HEK293 (cell line): ENCODE measurements around the gene FAM13B.

Source experiments
- CTCF ChIP-seq: fragments of 450-650 bp; formaldehyde crosslinking; IDR thresholded peaks from 2 replicates; pipeline ENCODE4 v1.5.1; 2016; ENCODE audit warnings: missing biosample characterization, missing genetic modification characterization
- HOXC10 ChIP-seq: sonication (generic); formaldehyde crosslinking; IDR thresholded peaks from 2 replicates; pipeline ENCODE4 v1.8.1; 2023; ENCODE audit warnings: mild to moderate bottlenecking, missing genetic modification reagents
- REST ChIP-seq: fragments of 450-650 bp; formaldehyde crosslinking; IDR thresholded peaks from 2 replicates; pipeline ENCODE4 v1.5.1; 2016; ENCODE audit warnings: missing biosample characterization, missing genetic modification characterization
- ZBTB11 ChIP-seq: fragments of 450-650 bp; formaldehyde crosslinking; conservative IDR thresholded peaks from 2 replicates; pipeline ENCODE4 v1.5.1; 2016; ENCODE audit warnings: low read depth, missing biosample characterization, missing genetic modification characterization
- ZNF19 ChIP-seq: fragments of 450-650 bp; formaldehyde crosslinking; IDR thresholded peaks from 2 replicates; pipeline ENCODE4; 2016; ENCODE audit warnings: missing biosample characterization, missing genetic modification characterization, low read depth
- ZNF239 ChIP-seq: fragments of 450-650 bp; formaldehyde crosslinking; IDR thresholded peaks from 2 replicates; pipeline ENCODE4 v1.5.1; 2016; ENCODE audit warnings: missing biosample characterization, missing genetic modification characterization
- ZNF560 ChIP-seq: fragments of 450-650 bp; formaldehyde crosslinking; IDR thresholded peaks from 2 replicates; pipeline ENCODE4 v1.5.1; 2017; ENCODE audit warnings: missing biosample characterization, missing genetic modification characterization, borderline replicate concordance
- ZSCAN4 ChIP-seq: fragments of 450-650 bp; formaldehyde crosslinking; IDR thresholded peaks from 2 replicates; pipeline ENCODE4 v1.5.1; 2017; ENCODE audit warnings: missing biosample characterization, missing genetic modification characterization
- ZSCAN5A ChIP-seq: fragments of 450-650 bp; formaldehyde crosslinking; IDR thresholded peaks from 2 replicates; pipeline ENCODE4 v1.5.1; 2016; ENCODE audit warnings: missing biosample characterization, missing genetic modification characterization

- TF ChIP-seq ZNF239 (no peak), ZSCAN5A (tag by site-specific recombination) (no peak), ZSCAN4 (tag by site-specific recombination) (no peak), HOXC10 (CRISPR knock-in tag) (no peak), ZNF560 (tag by site-specific recombination) (no peak), ZNF19 (tag by site-specific recombination) (no peak), CTCF (tag by site-specific recombination) (peak; percentile 39; the same call in 1 of the 2 replicates), ZBTB11 (tag by site-specific recombination) (no peak), REST (no peak)
These were observed 49.2 kb upstream of the FAM13B start for GRCh38 chr5:138082033-138082432.
